ENCODE measurements around the gene CACNA2D2. TPM values are rescaled to one million over a fixed set of nuclear protein-coding genes. Genes with fewer than 3 reads are reported as not detected.

CACNA2D2 gene
- total RNA-seq, 1 experiment from 2014 or later: 27.7 TPM

GRCh38 chr3:50509715-50510114, 6.3 kb upstream of the CACNA2D2 start:
- Mint-ChIP-seq H3K27ac (no peak overlapping the region; a peak in 1 of 7 replicates), H3K27me3 (ENCODE audit: low read depth) (peaks cover 38% of the 10 kb centered on the region), H3K9me3 (no peaks in the 10 kb centered on the region), H3K4me1 (peaks cover 20 to 26% of the 10 kb centered on the region in 2 experiments), H3K4me3 (no peak overlapping the region), H3K36me3 (ENCODE audit: insufficient read depth in 1 of 3, low read depth in 3 of 3) (no peaks in the 10 kb centered on the region)
- Histone ChIP-seq H2AFZ (ENCODE audit: low read length) (no peak overlapping the region), H2BK20ac (ENCODE audit: low read depth, low read length, poor library complexity, severe bottlenecking) (no peak overlapping the region), H3K4me2 (ENCODE audit: insufficient read depth, insufficient read length, low read length) (no peak overlapping the region), H3K14ac (ENCODE audit: insufficient read depth, low read length) (no peak overlapping the region), H3K23me2 (ENCODE audit: insufficient read length, low read depth, low read length, poor library complexity, severe bottlenecking) (no peaks in the 10 kb centered on the region), H3K18ac (ENCODE audit: insufficient read length, low read depth, low read length) (no peak overlapping the region), H3K23ac (ENCODE audit: insufficient read length, low read depth, low read length) (no peak overlapping the region), H4K91ac (ENCODE audit: insufficient read length, low read depth, low read length) (no peak overlapping the region), H3K56ac (ENCODE audit: insufficient read length, low read depth, low read length) (no peak overlapping the region), H2BK5ac (ENCODE audit: insufficient read length, low read length) (no peak overlapping the region), H3K4ac (ENCODE audit: low read depth, low read length) (no peak overlapping the region), H3T11ph (ENCODE audit: low read length) (no peak overlapping the region), H3K4me1 (ENCODE audit: insufficient read depth, low read length) (no peaks in the 10 kb centered on the region), H4K8ac (replicated peaks; ENCODE audit: insufficient read length, low read depth, low read length) (no peak overlapping the region), H3K9ac (ENCODE audit: extremely low read depth, insufficient read length, low read length) (no peak overlapping the region), H3K27ac (ENCODE audit: insufficient read length, low read depth, low read length) (no peak overlapping the region), H3K79me2 (ENCODE audit: insufficient read depth, low read length) (no peaks in the 10 kb centered on the region), H2AK5ac (ENCODE audit: insufficient read length, low read length) (no peak overlapping the region), H2BK15ac (ENCODE audit: low read depth, low read length) (no peak overlapping the region), H2BK12ac (ENCODE audit: insufficient read length, low read depth, low read length) (no peak overlapping the region), H3K27me3 (ENCODE audit: insufficient read depth, low read length) (no peaks in the 10 kb centered on the region; the same call in 1 of the 2 replicates), H3K9me3 (ENCODE audit: control insufficient read depth, low read depth, low read length) (no peaks in the 10 kb centered on the region), H4K20me1 (ENCODE audit: control insufficient read depth, insufficient read depth, insufficient read length) (no peaks in the 10 kb centered on the region), H4K5ac (ENCODE audit: insufficient read length, low read depth, low read length) (no peak overlapping the region), H3K79me1 (ENCODE audit: insufficient read depth, low read depth, low read length, poor library complexity, severe bottlenecking) (no peaks in the 10 kb centered on the region), H2BK120ac (ENCODE audit: low read depth, low read length, poor library complexity, severe bottlenecking) (no peak overlapping the region)
- peak; percentile 33; the same call in 2 of the 3 replicates for TF ChIP-seq CTCF (conservative IDR thresholded peaks at IDR 0.05)
- no peak for DNase-seq
- no CpG with 5 or more reads among the region's 5 CpGs for WGBS (ENCODE audit: extremely low coverage, insufficient read length, low lambda C conversion rate)
